ENCODE measurements around the gene LRRC52. TPM values are rescaled to one million over a fixed set of nuclear protein-coding genes. Genes with fewer than 3 reads are reported as not detected.

LRRC52 gene
- total and polyA plus RNA-seq, 2 of the 8 experiments (the other 6 are each of a cell fraction or from before 2014, with no cell fraction given) = 0.05 TPM; not detected in 1

- no peak for TF ChIP-seq TBP (IDR thresholded peaks at IDR 0.05; ENCODE audit: low read depth, low read length)
- TF ChIP-seq BACH1 (IDR thresholded peaks at IDR 0.05; ENCODE audit: low read length) = no peak
Observed at GRCh38 chr1:165580931-165581871, 37.4 kb downstream of the LRRC52 start (continued).
